ENCODE results near the gene ANO6.

Gene ANO6

GRCh38 chr12:45282411-45282810 is 66.5 kb downstream of the ANO6 start:
- no peak for TF ChIP-seq ZFX (IDR thresholded peaks at IDR 0.05; ENCODE audit: borderline replicate concordance)
- TF ChIP-seq CTCF (IDR thresholded peaks at IDR 0.05) = no peak

GRCh38 chr12:45284096-45284901 is 68.4 kb downstream of the ANO6 start:
- TF ChIP-seq ZFX (IDR thresholded peaks at IDR 0.05; ENCODE audit: borderline replicate concordance) (no peak), CTCF (IDR thresholded peaks at IDR 0.05) (no peak)
- no peak overlapping the region for H3K27ac ChIP-seq

More at GRCh38 chr12:45282411-45282810, 66.5 kb downstream of the ANO6 start:
- H3K27ac ChIP-seq = no peak overlapping the region

DNA sequence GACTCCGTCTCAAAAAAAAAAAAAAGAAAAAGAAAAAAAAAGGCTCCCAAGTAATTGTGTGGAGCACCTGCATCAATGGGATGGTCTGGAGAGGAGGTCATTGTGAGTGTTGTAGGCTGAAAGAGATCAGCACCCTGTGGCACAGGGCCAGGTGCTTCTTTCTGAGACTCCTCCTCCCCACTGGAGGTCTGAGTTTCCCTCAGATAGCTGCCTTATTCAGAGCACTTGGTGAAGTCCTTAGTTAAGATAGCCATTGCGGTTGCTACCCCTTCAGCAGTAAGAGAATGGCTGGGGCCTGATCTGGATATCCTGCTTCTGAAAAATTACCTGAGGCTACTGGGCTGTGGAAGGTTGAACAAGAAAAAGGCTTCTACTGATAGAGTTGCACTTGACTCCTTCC is 69.8 kb downstream of the ANO6 start:
- no peak overlapping the region for H3K27ac ChIP-seq
- TF ChIP-seq CTCF (IDR thresholded peaks at IDR 0.05) (no peak), ZFX (IDR thresholded peaks at IDR 0.05; ENCODE audit: borderline replicate concordance) (no peak)

DNA sequence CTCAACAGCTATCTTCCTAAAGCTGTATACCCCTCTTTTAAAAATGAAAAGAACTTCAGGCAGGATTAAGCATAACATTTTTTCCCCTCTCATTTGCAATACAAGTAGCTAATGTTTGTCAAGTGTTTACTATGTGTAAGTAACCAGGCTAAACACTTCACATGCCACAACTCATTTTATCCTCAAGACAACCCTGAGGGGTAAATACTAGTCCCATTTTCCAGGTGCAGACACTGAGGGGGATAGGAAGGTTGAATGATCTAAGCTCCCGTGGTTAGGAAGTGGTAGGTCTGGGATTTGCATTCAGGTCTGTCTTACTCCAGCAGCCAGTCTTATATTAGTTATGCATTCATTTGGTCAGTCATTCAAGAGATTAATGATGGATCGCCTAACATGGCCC is 70.7 kb downstream of the ANO6 start:
- no peak for TF ChIP-seq ZFX (IDR thresholded peaks at IDR 0.05; ENCODE audit: borderline replicate concordance)
- TF ChIP-seq CTCF (IDR thresholded peaks at IDR 0.05) = no peak
- no peak overlapping the region for H3K27ac ChIP-seq

GRCh38 chr12:45289245-45290215 is 73.6 kb downstream of the ANO6 start:
- TF ChIP-seq ZFX (IDR thresholded peaks at IDR 0.05; ENCODE audit: borderline replicate concordance) (no peak), CTCF (IDR thresholded peaks at IDR 0.05) (no peak)
- no peak overlapping the region for H3K27ac ChIP-seq

DNA sequence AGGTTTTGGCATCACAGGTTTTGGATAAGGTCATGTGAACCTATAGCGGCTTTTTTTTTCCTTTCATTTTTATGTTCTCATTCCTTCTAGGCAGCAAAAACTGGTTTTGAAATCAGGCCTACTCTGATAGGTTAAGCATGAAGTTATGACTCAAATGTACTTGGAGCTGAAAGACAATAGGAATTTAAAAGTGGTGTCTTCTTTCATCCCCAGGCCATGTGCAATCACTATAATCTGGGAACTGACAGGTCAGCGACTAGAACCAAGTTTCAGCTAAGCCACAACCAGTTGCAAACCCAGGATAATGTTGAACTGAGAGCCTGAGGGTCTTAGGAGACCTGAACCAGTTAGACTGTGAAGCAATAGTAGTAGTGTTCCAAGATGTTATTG is 74.3 kb downstream of the ANO6 start:
- TF ChIP-seq ZFX (IDR thresholded peaks at IDR 0.05; ENCODE audit: borderline replicate concordance) = no peak
- TF ChIP-seq CTCF (IDR thresholded peaks at IDR 0.05) = no peak

More for the DNA sequence above, 74.3 kb downstream of the ANO6 start:
- H3K27ac ChIP-seq = no peak overlapping the region
